ENCODE results near the gene OXNAD1. TPM values are rescaled to one million over a fixed set of nuclear protein-coding genes. Genes with fewer than 3 reads are reported as not detected.

The OXNAD1 gene
- total RNA-seq, 1 experiment from 2014 or later, result 16.3 TPM

DNA sequence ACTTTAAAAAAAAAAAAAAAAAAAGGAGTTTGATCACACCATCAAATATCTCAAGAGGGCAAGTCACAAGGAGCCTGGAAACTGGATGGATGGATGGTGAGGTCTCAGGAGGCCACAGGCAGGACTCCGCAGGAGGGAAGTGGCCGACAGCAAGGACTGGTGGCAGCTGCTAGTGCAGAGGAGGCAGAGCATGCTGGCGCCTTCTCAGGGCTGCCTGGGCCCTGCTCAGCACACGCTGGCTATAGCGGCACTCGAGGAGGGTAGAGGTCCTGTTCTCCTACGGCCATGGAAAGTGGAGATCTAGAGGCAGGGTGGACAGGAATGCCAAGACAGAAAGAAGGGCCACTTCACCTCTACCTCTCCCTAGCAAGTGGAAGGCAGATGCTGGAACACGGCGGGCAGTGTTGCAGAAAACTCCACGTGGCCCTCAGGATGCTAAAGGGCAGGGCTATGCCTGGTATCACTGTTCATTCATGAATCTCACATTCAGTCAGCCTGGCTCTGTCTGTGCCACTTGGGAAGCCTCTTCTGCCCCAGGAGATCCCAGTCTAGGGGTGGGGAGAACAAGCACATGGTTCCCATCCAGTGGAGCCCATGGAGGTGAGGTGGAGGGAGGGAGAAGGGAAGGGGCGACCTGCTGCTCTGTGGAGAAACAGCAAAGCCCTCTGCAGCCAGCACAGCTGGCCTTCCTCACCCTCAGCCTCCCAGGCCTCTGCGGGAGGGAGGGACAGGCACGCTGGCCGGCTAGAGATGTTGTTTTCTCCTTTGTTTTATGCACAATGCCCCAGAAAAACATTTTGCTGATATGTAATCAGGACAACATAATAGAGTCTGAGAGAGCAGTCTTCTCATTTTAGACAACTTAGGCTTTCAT, 71.0 kb downstream of the OXNAD1 start:
- H3K4me1 Mint-ChIP-seq (ENCODE audit: low read depth, unreplicated experiment), result no peaks in the 10 kb centered on the region
- DNase-seq, result no peak
- no peak overlapping the region for H3K27ac Mint-ChIP-seq (ENCODE audit: unreplicated experiment)
- CTCF ChIA-PET, result interaction anchor here (0.7 kb wide), 1 partner anchor 224 kb away, joined by 4 read pairs; no protein-coding TSS in a partner anchor
- no TSS peak for BruUV-seq (replicated peaks)
- H3K4me3 Mint-ChIP-seq (ENCODE audit: low read depth, unreplicated experiment), result no peak overlapping the region
- no peaks in the 10 kb centered on the region for H3K36me3 Mint-ChIP-seq (ENCODE audit: insufficient read depth, unreplicated experiment)
- peaks cover 5% of the 10 kb centered on the region for H3K9me3 Mint-ChIP-seq (ENCODE audit: low read depth, unreplicated experiment)
- no peaks in the 10 kb centered on the region for H3K27me3 Mint-ChIP-seq (ENCODE audit: unreplicated experiment)
- intact Hi-C loops (cut with micrococcal nuclease; ENCODE audit: unreplicated experiment), result no loop called here
- TF ChIP-seq, protein P1, sequence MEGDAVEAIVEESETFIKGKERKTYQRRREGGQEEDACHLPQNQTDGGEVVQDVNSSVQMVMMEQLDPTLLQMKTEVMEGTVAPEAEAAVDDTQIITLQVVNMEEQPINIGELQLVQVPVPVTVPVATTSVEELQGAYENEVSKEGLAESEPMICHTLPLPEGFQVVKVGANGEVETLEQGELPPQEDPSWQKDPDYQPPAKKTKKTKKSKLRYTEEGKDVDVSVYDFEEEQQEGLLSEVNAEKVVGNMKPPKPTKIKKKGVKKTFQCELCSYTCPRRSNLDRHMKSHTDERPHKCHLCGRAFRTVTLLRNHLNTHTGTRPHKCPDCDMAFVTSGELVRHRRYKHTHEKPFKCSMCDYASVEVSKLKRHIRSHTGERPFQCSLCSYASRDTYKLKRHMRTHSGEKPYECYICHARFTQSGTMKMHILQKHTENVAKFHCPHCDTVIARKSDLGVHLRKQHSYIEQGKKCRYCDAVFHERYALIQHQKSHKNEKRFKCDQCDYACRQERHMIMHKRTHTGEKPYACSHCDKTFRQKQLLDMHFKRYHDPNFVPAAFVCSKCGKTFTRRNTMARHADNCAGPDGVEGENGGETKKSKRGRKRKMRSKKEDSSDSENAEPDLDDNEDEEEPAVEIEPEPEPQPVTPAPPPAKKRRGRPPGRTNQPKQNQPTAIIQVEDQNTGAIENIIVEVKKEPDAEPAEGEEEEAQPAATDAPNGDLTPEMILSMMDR (IDR thresholded peaks at IDR 0.05; ENCODE audit: unreplicated experiment), result no peak

DNA sequence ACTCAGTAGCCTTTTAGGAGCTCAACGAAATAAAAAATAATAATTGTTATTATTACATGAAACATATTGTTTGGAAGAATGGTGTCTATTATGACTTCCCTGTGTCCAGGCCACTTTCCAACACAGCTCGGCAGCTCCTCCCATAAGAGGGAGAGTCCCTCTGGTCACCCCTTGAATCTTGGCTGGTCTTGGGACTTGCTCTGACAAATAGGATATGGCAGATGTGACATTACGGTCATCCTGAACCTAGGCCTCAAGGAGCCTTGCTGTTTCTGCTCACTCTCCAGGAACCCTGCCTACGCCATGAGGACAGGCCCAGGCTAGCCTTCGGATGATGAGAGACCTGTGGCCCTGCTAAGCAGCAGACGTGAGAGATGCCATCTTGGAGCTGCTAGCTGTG, 71.8 kb downstream of the OXNAD1 start:
- DNase-seq, result no peak
- Mint-ChIP-seq H3K27me3 (ENCODE audit: unreplicated experiment) (no peaks in the 10 kb centered on the region), H3K9me3 (ENCODE audit: low read depth, unreplicated experiment) (peaks cover 2% of the 10 kb centered on the region), H3K4me1 (ENCODE audit: low read depth, unreplicated experiment) (no peaks in the 10 kb centered on the region), H3K4me3 (ENCODE audit: low read depth, unreplicated experiment) (no peak overlapping the region), H3K36me3 (ENCODE audit: insufficient read depth, unreplicated experiment) (no peaks in the 10 kb centered on the region), H3K27ac (ENCODE audit: unreplicated experiment) (no peak overlapping the region)
- intact Hi-C loops (cut with micrococcal nuclease; ENCODE audit: unreplicated experiment), result no loop called here
- BruUV-seq (replicated peaks), result no TSS peak
- TF ChIP-seq, protein P1 (IDR thresholded peaks at IDR 0.05; ENCODE audit: unreplicated experiment), result no peak
- CTCF ChIA-PET, result no interaction called here

DNA sequence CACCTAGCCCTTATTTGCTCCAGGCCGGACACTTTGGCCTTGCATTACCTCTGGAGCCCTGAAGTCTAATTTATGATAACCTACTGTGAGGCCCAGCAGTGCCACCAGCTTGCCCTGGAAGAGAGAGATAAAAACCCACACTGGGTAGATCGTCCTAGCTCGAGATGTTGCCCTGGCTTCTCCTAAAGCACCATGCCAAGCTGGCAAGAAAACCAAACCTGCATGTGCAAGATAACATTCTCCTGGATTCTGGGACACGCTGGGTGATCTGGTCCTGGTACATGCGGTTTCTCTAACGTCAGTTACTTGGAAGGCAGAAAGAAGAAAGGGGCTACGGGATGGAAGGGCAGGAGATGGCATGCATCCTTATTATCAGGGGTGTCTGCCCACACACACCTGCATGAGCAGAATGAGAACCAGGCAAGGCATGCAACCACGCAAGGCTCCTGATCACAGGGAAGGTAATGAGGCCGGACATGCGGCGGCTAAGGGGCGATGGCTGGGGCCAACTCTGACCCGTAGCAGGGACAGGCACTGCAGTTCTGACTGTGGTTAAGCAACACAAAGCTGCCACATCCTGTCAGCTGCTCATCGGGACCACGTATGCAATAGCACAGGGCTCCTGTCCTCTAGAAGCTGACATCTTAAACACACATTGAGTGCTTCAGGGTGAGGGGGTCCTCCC, 73.0 kb downstream of the OXNAD1 start:
- no peaks in the 10 kb centered on the region for H3K27me3 Mint-ChIP-seq (ENCODE audit: unreplicated experiment)
- no peaks in the 10 kb centered on the region for H3K4me1 Mint-ChIP-seq (ENCODE audit: low read depth, unreplicated experiment)
- TF ChIP-seq, protein P1 (IDR thresholded peaks at IDR 0.05; ENCODE audit: unreplicated experiment), result no peak
- no peaks in the 10 kb centered on the region for H3K9me3 Mint-ChIP-seq (ENCODE audit: low read depth, unreplicated experiment)
- no peak overlapping the region for H3K4me3 Mint-ChIP-seq (ENCODE audit: low read depth, unreplicated experiment)
- no peaks in the 10 kb centered on the region for H3K36me3 Mint-ChIP-seq (ENCODE audit: insufficient read depth, unreplicated experiment)
- no peak overlapping the region for H3K27ac Mint-ChIP-seq (ENCODE audit: unreplicated experiment)
- CTCF ChIA-PET, result no interaction called here
- intact Hi-C loops (cut with micrococcal nuclease; ENCODE audit: unreplicated experiment), result no loop called here
- DNase-seq, result no peak
- no TSS peak for BruUV-seq (replicated peaks)

DNA sequence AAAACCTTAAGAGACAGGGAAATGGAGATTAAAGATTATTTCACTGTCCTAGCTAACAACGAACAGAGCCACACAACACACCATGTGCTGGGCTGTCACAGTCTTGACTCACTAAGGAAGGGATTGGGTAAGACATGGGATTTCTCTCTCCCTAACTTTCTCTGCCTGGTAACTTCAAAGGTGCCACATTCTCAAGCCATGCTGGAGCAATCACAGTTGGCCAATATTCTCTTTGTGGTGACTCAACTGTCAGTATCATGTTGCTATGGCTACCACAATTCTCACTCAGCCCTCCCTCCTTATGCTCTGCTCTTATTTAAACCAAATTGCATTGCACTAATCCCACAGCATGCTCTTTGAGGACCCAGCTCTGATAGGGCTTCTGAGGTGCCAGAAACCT, 74.0 kb downstream of the OXNAD1 start:
- TF ChIP-seq, protein P1 (IDR thresholded peaks at IDR 0.05; ENCODE audit: unreplicated experiment), result no peak
- Mint-ChIP-seq H3K27ac (ENCODE audit: unreplicated experiment) (no peak overlapping the region), H3K4me1 (ENCODE audit: low read depth, unreplicated experiment) (no peaks in the 10 kb centered on the region), H3K36me3 (ENCODE audit: insufficient read depth, unreplicated experiment) (no peaks in the 10 kb centered on the region), H3K4me3 (ENCODE audit: low read depth, unreplicated experiment) (no peak overlapping the region), H3K9me3 (ENCODE audit: low read depth, unreplicated experiment) (no peaks in the 10 kb centered on the region), H3K27me3 (ENCODE audit: unreplicated experiment) (no peaks in the 10 kb centered on the region)
- intact Hi-C loops (cut with micrococcal nuclease; ENCODE audit: unreplicated experiment), result no loop called here
- DNase-seq, result no peak
- CTCF ChIA-PET, result no interaction called here
- no TSS peak for BruUV-seq (replicated peaks)

Measured in Calu3 (cell line).